Activated CD8-positive, alpha-beta memory T cell treated with anti-CD3 and anti-CD28 coated beads for 4 hours (primary cell): ENCODE measurements around the gene FLNA.
"Not testable (repeated sequence)": the region's sequence is repeated elsewhere in the genome, so short reads cannot be mapped to it uniquely, and the experiment has no call there.

Source experiments
- DNase-seq, 2 donors: peaks; one replicate each; pipeline ENCODE4 v3.0.0-alpha.2; 2020; ENCODE audit warnings: low read depth in 2 of 2

Gene FLNA

DNA sequence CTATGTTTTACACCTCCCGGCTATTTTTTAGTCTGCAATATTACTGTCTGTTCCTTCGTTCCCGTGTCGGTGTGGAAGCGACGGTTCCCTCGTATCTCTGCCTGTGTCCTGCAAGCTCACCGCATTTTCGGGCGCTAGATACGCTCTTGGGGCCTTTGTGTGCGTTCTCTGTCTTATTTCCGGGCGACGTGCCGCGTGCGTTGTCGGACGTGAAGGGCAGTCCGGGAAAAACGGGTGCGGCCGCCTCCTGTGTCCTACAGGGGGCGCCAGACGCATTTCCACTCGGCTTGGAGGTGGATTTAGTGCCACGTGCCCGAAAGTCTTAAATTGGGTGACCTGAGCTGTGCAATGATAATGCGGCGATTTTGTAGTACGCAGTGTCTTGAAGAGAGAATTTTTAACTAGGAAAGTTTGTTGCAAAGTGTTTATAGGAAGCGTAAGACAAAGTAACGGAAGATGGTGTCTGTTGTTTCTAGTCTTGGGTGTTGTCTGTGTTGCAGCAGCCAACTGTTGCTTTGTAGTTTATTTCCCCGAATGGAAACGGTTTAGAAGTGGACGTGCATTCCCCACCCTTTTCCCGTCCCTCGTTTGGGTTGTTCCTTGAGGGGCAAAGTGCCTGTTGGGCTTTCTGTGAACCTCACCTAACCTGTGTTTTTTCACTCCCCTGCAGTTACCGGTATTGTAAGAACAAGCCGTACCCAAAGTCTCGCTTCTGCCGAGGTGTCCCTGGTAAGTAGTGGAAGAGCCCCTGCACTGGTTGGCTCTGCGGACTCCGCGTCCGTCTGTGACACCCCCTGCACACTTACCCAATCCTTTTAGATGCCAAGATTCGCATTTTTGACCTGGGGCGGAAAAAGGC, 24.5 kb upstream of the FLNA start:
- DNase-seq, result peak; percentile 61 to 67

DNA sequence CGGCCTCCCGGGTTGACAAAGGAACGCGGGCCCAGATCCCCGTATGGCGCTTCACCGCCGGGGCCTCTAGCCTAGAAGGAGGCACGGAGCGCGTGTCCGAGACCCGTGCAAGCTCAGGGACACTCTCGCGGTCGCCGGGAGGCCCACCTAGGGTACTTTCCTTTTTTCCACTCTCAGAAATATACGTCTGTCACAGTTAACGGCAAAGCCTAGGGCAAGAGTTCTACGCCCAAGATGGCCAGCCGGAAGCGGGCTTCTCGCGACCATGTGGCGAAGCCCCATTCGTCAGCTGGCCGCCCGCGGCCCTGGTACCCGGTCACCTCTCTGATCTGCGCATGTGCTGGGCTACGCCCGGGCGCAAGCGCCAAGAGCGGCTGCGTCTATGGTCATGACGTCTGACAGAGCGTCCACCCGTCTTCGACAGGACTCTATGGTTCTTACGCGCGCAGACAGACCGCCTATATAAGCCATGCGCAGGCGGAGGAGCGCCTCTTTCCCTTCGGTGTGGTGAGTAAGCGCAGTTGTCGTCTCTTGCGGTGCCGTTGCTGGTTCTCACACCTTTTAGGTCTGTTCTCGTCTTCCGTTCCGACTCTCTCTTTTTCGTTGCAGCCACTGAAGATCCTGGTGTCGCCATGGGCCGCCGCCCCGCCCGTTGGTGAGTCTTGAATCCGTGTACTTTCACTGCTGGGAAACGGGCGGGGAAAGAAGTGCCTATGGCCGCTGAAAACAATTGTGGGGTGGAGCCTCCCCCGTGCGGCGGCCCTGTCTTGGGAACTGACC, 23.6 kb upstream of the FLNA start, which contains the start of gene RPL10:
Gene RPL10, plus strand, starts transcription at position 490 of the 780 bp plus-strand sequence. Its CDS starts 143 bp downstream, at position 633.
- peak; percentile 75 to 86 for DNase-seq

DNA sequence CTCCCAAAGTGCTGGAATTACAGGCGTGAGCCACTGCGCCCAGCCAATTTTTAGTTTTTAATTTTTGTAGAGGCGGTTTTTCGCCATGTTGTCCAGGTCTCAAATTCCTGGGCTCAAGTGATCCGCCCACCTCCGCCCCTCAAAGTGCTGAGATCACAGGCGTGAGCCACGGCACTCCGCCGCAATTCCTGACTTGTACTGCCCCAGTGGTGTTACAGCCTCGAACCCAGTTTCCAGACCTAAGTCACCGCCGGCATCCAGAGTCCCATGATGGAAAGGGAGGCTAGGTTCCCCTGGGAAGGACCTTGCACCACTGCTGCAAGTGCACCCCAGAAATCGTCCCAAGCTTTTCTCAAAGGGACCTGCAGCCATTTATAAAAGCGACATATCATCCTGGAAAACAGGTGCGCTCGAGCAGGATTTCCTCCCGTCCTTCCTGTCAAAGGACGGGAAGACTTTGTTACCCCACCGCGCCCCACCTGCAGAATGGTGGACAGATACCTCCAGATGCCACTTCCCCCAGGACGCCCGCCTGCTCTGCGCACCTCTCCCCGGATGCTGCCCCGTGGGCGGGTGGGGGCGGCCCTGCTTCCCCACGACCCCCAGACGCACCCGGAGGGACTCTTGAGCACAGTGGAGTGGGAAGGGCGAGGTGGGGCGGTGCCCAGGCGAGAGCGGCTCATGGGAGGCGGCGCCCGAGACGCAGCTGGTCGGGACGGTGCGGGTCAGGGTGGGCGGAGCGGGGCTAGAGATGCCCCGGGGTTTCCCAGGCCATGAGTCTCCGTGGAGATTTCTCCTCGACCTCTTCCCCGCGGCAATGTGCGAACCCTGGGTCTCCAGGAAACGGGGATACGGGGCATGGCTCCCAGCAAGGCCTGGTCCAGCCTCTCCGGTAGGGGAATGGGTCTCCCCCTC, 22.8 kb upstream of the FLNA start:
- peak in 1 of 2 donors; percentile 37 for DNase-seq

DNA sequence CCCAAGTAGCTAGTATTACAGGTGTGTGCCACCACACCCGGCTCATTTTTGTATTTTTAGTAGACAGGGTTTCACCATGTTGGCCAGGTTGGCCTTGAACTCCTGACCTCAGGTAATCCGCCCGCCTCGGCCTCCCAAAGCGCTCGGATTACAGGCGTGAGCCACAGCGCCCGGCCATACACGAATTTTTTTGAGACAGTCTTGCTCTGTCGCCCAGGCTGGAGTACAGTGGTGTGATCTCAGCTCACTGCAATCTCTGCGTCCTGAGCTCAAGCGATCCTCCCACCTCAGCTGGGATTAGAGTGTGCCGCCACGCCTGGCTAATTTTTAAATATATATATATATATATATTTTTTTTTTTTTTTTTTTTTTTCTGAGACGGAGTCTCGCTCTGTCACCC, 21.9 kb upstream of the FLNA start:
- not testable (repeated sequence) for DNase-seq

DNA sequence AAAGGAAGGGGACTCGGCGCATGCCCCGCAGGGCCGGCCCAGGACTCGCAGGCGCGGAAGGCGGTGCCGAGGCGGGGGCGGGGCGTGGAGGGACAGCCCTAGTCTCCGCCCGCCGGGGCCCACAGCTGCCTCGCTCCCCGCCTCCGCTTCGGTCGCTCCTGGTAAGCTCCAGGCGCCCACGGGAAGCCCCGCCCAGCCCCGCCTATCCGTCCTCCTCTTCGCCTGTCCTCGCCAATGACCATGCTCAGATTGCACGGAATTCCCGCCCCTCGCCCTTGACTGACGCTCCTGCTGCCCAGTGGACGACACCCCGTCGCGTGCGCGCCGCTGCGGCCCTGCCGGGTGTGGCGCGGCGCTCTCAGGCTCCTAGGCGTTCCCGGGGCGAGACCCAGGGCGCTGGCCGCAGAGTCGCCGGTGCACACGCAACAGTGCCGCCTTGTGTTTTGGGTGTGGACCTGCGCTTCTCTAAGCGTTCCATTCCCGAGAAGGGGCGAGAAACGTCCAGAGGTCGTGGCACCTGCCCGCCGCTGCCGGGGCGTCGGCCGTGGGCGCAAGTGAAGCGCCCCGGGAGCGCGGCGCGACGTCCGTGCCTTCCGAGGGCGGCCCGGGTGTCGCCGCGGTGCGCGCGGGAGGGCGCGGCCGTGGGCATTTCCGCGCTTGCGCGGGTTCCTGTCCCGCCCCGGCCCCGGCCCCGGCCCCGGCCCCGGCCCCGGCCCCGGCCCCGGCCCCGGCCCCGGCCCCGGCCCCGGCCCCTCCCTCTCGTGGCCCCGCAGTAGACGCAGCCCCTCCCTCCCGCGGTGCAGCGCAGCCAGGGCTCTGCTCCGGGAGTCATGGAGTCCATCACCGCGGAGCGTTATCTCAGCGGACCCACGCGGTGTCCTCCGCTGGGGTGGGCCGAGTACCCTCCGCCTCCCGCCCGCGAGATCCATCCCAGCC, 15.6 kb upstream of the FLNA start:
- not testable (repeated sequence) for DNase-seq

DNA sequence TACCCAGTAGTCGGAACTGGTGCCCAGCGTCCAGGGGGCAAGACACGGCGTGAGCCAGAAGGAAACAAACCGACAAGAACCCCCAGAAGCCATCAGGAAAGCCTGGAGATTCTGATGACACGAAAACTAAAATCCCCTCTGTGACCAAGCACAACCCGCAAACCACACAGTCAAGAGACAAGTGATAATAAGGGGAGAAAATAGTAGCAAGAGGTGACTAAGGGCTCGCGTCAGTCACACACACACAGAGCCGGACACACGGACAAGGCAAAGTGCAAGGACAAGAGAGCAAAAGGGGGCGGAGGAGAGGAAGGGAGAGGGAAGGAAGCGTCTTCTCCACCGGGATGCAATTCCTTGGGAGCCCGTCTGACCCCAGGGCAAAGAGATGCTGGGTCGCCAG, 14.2 kb upstream of the FLNA start:
- not testable (repeated sequence) for DNase-seq

DNA sequence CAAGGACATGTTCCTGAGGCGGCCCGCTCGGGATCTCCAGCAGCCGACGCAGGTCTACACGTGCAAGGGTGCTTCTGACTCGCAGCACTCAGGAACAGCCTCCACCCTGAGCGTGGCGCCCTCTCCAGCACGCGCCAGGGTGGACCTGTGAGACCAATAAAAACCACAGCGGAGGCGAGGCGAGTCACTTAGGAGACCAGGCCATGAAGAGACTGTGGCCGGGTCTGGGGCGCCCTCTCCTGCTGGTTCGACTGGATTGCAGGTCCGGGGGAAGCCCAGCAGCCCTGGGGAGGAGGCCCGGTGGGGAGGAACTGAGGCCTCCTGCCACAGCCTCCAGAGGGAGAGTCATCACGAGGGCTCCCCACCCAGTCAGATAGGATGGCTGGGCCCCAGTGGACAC, 13.7 kb upstream of the FLNA start:
- not testable (repeated sequence) for DNase-seq

DNA sequence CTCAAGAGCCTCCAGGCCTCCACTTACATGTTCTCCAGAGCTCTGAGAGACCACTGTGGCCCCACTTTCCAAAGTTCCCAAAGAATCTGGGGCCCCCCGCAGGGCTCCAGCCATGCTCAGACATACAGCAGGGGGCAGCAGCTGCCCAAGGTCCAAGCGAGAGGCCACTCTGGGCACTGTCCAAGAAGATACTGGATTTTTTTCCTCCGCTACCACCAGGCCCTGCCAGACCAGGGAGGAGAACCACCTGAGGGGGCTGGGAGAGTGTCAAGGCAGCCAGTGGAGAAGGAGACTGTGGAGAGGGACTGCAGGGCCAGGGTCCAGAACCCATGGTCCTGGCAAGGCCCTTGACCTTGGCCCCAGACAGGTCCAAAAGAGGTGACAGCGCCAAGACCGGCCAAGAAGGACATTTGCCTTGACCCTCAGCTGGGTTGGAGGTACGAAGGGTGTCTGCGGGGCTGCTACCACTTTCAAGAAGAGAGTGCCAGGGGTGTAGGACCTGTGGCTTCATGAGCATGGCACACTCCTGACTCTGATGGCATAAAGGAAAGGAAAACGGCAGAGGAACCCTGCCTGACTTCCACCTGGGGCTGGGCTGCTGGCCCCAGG, 10.0 kb upstream of the FLNA start:
- no peak for DNase-seq

DNA sequence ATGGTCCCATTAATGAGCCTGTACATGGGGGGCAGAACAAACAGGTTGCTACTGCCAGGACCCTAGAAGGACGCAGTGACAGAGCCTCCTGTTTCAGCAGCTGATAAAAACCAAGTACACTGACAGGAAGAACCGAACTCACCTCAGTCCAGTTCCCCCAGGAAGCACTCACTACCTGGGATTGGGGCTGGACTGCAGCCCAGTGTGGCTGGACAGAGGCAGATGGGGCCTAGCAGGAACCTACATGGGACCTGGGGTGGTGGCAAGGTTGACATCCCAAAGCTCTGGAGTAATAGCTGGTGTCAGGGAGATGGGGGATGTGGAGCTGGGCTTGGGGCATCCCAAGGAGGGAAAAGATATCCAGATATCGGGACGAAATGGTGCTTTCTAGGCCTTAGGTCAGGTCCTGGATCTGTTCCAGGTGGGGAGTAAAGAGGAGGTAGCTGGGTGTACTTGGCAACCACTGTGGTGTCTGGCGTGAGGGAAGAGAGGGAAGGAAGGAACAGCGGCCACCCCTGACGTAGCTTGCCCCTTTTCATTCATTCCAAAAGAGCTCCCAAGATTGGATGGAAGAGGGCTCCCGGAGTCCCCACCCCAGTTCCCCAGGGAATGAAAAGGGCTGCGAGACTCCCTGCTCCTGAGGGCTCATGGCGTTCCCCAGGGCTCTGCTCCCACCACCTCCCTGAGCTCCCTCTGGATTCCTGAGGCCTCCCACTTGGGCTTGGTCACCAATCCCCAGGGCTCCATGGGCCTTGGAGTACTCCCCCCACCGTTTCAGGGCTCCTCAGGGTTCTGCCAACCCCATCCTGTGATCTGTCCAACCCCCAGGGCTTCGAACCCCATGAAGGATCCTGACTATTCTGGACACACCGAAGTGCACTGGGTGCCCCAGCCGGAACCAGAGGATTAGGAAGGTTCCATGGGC, 9.2 kb upstream of the FLNA start:
- no peak for DNase-seq

DNA sequence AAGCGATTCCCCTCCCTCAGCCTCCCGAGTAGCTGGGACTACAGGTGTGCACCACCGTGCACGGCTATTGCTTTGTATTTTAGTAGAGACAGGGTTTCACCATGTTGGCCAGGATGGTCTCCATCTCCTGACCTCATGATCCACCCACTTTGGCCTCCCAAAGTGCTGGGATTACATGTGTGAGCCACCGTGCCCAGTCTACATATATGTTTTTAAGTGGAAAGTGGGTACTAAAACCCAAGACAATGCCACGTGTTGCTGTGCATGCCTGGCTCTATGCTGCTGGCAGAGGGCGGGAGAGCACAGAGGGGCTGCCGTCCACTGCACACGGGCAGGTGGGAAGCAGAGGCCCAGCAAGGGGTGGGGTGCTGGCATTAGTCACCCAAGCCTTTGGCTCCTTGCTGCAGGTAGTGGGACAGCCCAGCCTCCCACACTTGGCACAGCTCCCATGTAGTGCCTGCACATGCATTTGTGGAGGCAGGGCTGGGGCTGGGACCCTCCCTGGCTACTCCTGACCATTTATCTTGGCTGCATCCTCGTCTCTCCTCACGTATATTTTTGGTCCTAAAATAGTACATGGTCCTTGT, 8.1 kb upstream of the FLNA start:
- DNase-seq, result no peak

DNA sequence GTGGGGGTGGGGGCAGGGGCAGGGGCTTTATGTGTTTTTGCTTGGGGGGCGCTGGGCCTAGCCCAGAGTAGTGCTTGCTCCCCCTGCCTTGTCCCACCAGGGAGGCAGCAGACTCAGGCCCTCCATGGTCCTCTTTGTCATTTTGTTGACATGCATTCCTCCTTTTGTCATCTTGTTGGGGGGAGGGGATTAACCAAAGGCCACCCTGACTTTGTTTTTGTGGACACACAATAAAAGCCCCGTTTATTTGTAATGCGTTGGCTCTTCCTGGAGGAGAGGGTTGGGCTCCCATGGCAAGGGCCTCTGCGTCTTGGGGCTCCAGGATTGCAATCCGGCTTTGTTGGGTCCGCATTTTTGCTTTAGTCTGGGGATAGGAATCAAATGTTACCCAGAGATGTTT, 6.8 kb upstream of the FLNA start:
- no peak for DNase-seq

DNA sequence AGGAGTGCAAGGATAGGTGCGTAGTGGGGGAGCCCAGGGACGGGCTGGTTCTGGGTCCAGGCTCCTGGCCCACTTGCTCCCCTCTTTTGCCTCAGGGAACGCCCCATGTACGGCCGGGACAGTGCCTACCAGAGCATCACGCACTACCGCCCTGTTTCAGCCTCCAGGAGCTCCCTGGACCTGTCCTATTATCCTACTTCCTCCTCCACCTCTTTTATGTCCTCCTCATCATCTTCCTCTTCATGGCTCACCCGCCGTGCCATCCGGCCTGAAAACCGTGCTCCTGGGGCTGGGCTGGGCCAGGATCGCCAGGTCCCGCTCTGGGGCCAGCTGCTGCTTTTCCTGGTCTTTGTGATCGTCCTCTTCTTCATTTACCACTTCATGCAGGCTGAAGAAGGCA, 6.4 kb upstream of the FLNA start:
- DNase-seq, result no peak

DNA sequence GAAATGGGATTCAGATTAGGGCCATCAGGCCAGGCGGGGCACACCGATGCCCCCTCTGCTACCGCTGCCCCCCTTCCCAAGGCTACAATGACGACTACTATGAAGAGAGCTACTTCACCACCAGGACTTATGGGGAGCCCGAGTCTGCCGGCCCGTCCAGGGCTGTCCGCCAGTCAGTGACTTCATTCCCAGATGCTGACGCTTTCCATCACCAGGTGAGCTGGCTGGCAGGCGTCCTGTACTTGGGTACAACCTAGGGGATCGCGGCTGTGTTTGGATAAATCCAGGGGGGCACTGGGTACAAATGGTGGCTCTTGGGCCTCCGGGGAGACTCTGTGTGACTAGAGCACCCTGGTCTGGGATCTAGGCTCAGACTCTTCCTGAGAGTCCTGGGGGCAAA, 5.7 kb upstream of the FLNA start:
- DNase-seq, result no peak

DNA sequence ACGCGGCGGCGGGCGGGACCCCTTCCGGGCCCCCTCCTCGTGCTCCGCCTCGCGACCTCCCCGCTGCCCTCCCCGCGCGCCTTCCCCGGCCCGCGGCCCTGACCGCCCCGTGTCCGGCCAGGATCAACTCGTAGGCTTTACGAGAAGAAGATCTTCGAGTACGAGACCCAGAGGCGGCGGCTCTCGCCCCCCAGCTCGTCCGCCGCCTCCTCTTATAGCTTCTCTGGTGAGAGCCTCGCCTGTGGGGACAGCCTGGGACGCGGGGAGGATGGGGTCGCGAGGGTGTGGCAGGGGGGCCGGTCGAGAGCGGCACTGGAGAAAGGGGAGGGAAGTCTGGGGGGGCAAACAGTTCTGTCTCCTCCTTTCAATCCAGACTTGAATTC, 5.1 kb upstream of the FLNA start:
- DNase-seq, result no peak

DNA sequence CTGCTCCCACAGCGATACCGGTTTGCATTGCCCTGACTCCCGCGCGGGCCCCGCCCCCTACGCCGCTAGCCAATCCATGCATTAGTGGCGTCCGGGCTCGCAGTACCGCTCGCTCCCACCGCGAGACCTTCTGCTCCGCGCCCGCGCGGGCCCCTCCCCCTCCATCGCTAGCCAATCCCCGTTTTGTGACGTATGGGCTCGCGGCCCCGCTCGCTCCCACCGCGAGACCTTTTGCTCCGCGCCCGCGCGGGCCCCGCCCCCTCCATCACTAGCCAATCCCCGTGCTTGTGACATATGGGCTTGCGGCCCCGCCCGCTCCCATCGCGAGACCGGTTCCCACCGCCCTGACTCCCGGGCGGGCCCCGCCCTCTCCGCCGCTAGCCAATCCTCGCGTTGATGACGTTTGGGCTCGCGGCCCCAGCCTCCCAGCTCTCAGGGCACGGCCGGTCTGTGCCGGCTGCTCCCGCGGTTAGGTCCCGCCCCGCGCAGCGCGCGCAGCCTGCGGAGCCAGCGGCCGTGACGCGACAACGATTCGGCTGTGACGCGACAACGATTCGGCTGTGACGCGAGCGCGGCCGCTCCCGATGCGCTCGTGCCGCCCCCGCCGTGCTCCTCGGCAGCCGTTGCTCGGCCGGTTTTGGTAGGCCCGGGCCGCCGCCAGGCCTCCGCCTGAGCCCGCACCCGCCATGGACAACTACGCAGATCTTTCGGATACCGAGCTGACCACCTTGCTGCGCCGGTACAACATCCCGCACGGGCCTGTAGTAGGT, 4.5 kb upstream of the FLNA start, which contains the start of gene EMD:
Gene EMD, plus strand, starts transcription at position 497 of the 770 bp plus-strand sequence. Its CDS starts 190 bp downstream, at position 687.
- DNase-seq, result peak; percentile 89 to 93

DNA sequence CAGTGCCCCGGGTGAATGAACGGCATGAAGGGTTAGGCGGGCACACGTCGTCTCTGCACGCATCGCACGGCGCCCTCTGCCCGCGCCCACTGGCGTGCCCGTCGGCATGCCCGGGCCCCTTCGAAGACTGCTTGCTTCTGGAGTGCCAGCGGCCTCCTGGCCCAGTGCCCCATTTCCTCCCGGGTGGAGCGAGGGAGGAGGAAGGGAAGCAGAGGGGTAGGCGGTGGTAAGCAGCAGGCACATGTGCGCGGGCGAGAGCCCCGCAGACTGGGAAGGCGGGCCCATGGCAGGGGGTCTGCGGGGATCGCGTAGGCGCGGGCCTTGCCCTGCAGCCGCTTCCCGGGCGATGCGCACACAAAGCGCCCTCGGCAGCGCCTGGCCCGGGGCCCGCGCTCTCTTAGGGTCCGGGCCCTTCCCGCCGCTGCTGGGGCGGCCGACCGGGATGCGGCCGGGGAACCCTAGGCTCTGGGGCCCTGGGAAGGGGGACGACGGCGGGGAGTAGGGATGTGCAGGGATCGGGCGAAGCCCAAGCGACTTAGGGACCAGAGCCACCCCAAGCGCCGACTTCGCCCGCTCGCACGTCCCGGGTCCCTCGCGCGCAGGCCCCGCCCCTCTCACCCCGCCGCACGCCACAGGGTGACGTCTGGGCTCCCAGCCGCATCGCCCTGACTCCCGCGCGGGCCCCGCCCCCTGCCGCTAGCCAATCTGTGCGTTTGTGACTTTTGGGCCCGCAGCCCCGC, 3.8 kb upstream of the FLNA start:
- DNase-seq, result no peak

DNA sequence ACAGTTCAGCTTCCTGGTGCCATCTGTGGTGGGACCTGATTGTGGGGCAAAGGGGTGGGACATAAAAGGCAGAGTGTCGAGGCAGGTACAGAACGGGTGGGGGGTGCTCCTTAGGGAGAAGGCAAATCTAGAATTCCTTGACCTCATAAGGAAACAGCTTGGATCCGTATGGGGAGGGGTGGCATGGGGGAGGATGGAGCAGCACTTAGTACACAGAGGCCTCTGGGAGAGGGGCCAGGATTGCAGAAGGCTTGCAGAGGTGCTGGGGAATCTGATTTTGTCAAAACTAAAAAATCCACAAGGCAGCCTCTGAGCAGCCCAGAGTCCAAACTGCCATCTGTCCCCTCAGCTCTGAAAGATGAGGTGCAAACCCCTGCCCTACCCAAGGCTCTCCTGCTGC, 2.3 kb upstream of the FLNA start:
- no peak for DNase-seq
